Measurements from ENCODE around the gene LRRC23. TPM values are rescaled to one million over a fixed set of nuclear protein-coding genes. Genes with fewer than 3 reads are reported as not detected.
A peak's percentile ranks its signal among the peaks of the same experiment; 100 is the strongest.

The LRRC23 gene
- total RNA-seq, 4 donors from 2014 or later: 8.7 to 16.4 (median 13.0) TPM

- H3K27me3 ChIP-seq: no peaks in the 10 kb centered on the region
- H3K27ac ChIP-seq: no peak overlapping the region
- no peak overlapping the region for H3K4me3 ChIP-seq (replicated peaks in 1 of 3)
- peaks cover 9 to 10% of the 10 kb centered on the region in 2 donors for H3K36me3 ChIP-seq
- H3K9me3 ChIP-seq: no peaks in the 10 kb centered on the region
- DNase-seq: no peak
- TF ChIP-seq POLR2A (IDR thresholded peaks at IDR 0.05): no peak
- TF ChIP-seq CTCF (IDR thresholded peaks at IDR 0.05): no peak
- H3K4me1 ChIP-seq: peaks cover 35 to 45% of the 10 kb centered on the region in 2 donors
- WGBS, 2 donors: 81 to 82% methylated on average over 12 of the region's 12 CpGs
- intact Hi-C loops (cut with DNase I): no loop called here
Measured at GRCh38 chr12:6941782-6942181, 37.2 kb downstream of the LRRC23 start.

- Histone ChIP-seq H3K27me3 (no peaks in the 10 kb centered on the region), H3K4me3 (replicated peaks in 1 of 3) (no peak overlapping the region), H3K9me3 (no peaks in the 10 kb centered on the region), H3K27ac (peak overlapping the region in 1 of 3 donors; percentile 92), H3K36me3 (peaks cover 9 to 10% of the 10 kb centered on the region in 2 donors), H3K4me1 (peaks cover 30 to 45% of the 10 kb centered on the region in 2 donors)
- 88 to 93% methylated on average over 6 to 11 of the region's 11 CpGs for WGBS, 2 donors
- intact Hi-C loops (cut with DNase I): no loop called here
- no peak for DNase-seq
- TF ChIP-seq CTCF (IDR thresholded peaks at IDR 0.05): no peak
- no peak for TF ChIP-seq POLR2A (IDR thresholded peaks at IDR 0.05)
Measured at GRCh38 chr12:6942331-6942665, 37.7 kb downstream of the LRRC23 start.

DNA sequence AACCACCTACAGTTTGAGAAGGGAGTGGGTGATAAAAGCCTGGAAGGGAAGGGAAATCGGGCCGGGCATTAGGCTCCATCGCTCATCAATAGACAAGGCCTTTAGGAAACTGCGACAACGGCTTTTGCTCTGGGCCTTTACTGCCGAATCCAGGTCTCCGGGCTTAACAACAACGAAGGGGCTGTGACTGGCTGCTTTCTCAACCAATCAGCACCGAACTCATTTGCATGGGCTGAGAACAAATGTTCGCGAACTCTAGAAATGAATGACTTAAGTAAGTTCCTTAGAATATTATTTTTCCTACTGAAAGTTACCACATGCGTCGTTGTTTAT lies 38.7 kb downstream of the LRRC23 start:
- intact Hi-C loops (cut with DNase I): no loop called here
- Histone ChIP-seq H3K4me1 (peaks cover 24 to 41% of the 10 kb centered on the region in 2 donors), H3K27ac (peak overlapping the region; percentile 92 to 97 (median 92)), H3K27me3 (no peaks in the 10 kb centered on the region), H3K36me3 (peaks cover 9 to 10% of the 10 kb centered on the region in 2 donors), H3K4me3 (replicated peaks in 1 of 3) (peak overlapping the region in 1 of 3 donors; percentile 71), H3K9me3 (no peaks in the 10 kb centered on the region)
- TF ChIP-seq POLR2A (IDR thresholded peaks at IDR 0.05): no peak
- DNase-seq: peak; percentile 83 to 86
- WGBS, 2 donors: 0 to 1% methylated on average over 13 of the region's 13 CpGs

GRCh38 chr12:6943722-6944380 lies 39.2 kb downstream of the LRRC23 start, which contains the start of the genes C12orf57 and RNU7-1:
C12orf57 (plus strand) TSS chr12:6944022; CDS start chr12:6944122, 100 bp downstream.
RNU7-1 (plus strand) TSS chr12:6943816.
- H3K4me3 ChIP-seq (replicated peaks in 1 of 3): peak within 1 kb of the TSS; percentile 15 to 71 (median 65)
- no peaks in the 10 kb centered on the region for H3K27me3 ChIP-seq
- H3K36me3 ChIP-seq: peaks cover 9 to 10% of the 10 kb centered on the region in 2 donors
- DNase-seq: peak; percentile 67 to 71
- H3K4me1 ChIP-seq: peaks cover 19 to 36% of the 10 kb centered on the region in 2 donors
- intact Hi-C loops (cut with DNase I): no loop called here
- peak within 1 kb of the TSS; percentile 92 to 97 (median 92) for H3K27ac ChIP-seq
- WGBS, 2 donors: 0 to 1% methylated on average over 8 to 18 of the region's 31 CpGs
- no peaks in the 10 kb centered on the region for H3K9me3 ChIP-seq
- no peak for TF ChIP-seq CTCF (IDR thresholded peaks at IDR 0.05)
- TF ChIP-seq POLR2A (IDR thresholded peaks at IDR 0.05): peak; percentile 49 to 87

DNA sequence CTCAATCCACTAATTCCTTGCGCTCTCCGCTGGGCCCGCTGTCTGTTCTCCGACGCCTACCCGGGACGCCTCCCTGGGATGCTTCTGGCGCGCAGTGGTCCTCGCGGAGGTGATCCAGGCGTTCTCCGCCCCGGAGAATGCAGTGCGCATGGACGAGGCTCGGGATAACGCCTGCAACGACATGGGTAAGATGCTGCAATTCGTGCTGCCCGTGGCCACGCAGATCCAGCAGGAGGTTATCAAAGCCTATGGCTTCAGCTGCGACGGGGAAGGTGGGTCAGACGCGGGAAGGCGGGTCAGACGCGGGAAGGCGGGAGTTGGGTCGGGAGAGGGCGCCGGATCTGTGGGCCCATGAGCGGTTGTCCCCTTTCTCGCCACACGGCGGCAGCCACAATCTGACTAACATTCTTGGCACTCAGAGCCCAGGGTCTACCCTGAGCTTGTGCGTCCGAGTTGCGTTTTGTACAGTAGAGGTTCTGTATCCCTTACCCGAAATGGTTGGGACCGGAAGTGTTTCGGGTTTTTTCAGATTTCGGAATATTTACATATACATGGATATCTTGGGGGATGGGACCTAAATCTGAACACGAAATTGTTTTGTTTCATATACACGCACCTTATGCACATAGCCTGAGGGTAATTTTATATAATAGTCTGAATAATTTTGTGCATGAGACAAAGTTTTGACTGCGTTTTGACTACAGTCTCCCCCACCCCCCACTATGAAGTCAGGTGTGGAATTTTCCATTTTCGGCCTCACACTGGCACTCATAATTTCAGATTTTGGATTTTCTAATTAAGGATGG lies 40.0 kb downstream of the LRRC23 start:
- TF ChIP-seq CTCF (IDR thresholded peaks at IDR 0.05) (peak; percentile 64 to 98 (median 88)), POLR2A (IDR thresholded peaks at IDR 0.05) (peak; percentile 20 to 79)
- Histone ChIP-seq H3K27ac (peak overlapping the region; percentile 92 to 97 (median 92)), H3K9me3 (no peaks in the 10 kb centered on the region), H3K27me3 (no peaks in the 10 kb centered on the region), H3K36me3 (peaks cover 9 to 10% of the 10 kb centered on the region in 2 donors), H3K4me3 (replicated peaks in 1 of 3) (peak overlapping the region; percentile 15 to 71 (median 65)), H3K4me1 (peaks cover 19 to 34% of the 10 kb centered on the region in 2 donors)
- 3 to 6% methylated on average over 24 to 42 of the region's 48 CpGs for WGBS, 2 donors
- peak; percentile 94 to 96 for DNase-seq
- intact Hi-C loops (cut with DNase I): loop anchor here (5.0 kb wide), 2 partner anchors 148 to 168 kb away; partner anchors contain the start of gene C1R

All from thyroid gland (tissue), 4 donors.